ENCODE measurements around the gene FASLG.

GRCh38 chr1:172668097-172668496 lies 9.2 kb downstream of the FASLG start:
- no peak for TF ChIP-seq CTCF (IDR thresholded peaks at IDR 0.05 in 8 of 11, conservative IDR thresholded peaks at IDR 0.05 in 3 of 11)
- TF ChIP-seq POLR2A (IDR thresholded peaks at IDR 0.05) = no peak
